B cell (primary cell): ENCODE results near the gene PSKH1. TPM values are rescaled to one million over a fixed set of nuclear protein-coding genes. Genes with fewer than 3 reads are reported as not detected.

Experiments used
- ATAC-seq: fragments of 200-7000 bp; cut with Tn5 transposase; one replicate; pipeline ENCODE4 v1.10.0; 2021; ENCODE audit warnings: low read depth, mild to moderate bottlenecking, moderate number of reproducible peaks, moderate library complexity
- CTCF ChIA-PET: fragments of 350-600 bp; sonication (Branson Sonifier 250); formaldehyde crosslinking; loops from one replicate; lab custom pipeline; 2021; ENCODE audit warnings: antibody characterized with exemption, inconsistent platforms; lab: Charles Lee
- POLR2A ChIA-PET: fragments of 350-600 bp; sonication (Branson Sonifier 250); formaldehyde crosslinking; loops from one replicate; lab custom pipeline; 2021; ENCODE audit warnings: antibody characterized with exemption; lab: Charles Lee
- DNase-seq: peaks from one replicate; pipeline ENCODE4 v3.0.0; 2013
- H2AFZ ChIP-seq: 2 replicates; pipeline ENCODE4 v1.6.1; 2012; ENCODE audit warnings: mild to moderate bottlenecking, low read depth, low read length; ENCODE audit not compliant: insufficient read depth, poor library complexity, severe bottlenecking
- H3K27ac ChIP-seq, 2 donors: 1 replicate in 1 of 2; 2 replicates in 1 of 2; pipeline ENCODE4 v1.5.1; 2012 to 2013; ENCODE audit warnings: low read length in 2 of 2, mild to moderate bottlenecking in 2 of 2, moderate library complexity in 1 of 2
- H3K27me3 ChIP-seq, 4 experiments: fragments of 200-600 bp in 1 of 4; sonication (generic) in 1 of 4; replicated peaks in 1 of 4; 1 replicate in 2 of 4; 2 replicates in 2 of 4; pipeline versions ENCODE4 v1.6.1 to v1.7.0; 2013 to 2016; ENCODE audit warnings: low read length in 3 of 4, mild to moderate bottlenecking in 2 of 4, mixed read lengths in 1 of 4, moderate library complexity in 1 of 4; ENCODE audit not compliant: insufficient read depth in 4 of 4, control insufficient read depth in 3 of 4; ENCODE audit errors: control extremely low read depth in 1 of 4
- H3K36me3 ChIP-seq, 2 experiments: replicated peaks in 1 of 2; 1 replicate in 1 of 2; 2 replicates in 1 of 2; pipeline versions ENCODE4 v1.6.1 to v1.7.1; 2013; ENCODE audit warnings: low read length in 1 of 2; ENCODE audit not compliant: insufficient read depth in 2 of 2, control insufficient read depth in 1 of 2; ENCODE audit errors: control extremely low read depth in 1 of 2, extremely low read depth in 1 of 2
- H3K4me1 ChIP-seq, 2 donors: fragments of 200-600 bp in 1 of 2; sonication (generic) in 1 of 2; 1 replicate in 1 of 2; 2 replicates in 1 of 2; pipeline versions ENCODE4 v1.5.1 to v1.6.1; 2013 to 2017; ENCODE audit warnings: low read length in 2 of 2; ENCODE audit not compliant: control insufficient read depth in 2 of 2, insufficient read depth in 2 of 2
- H3K4me2 ChIP-seq: replicated peaks from 2 replicates; pipeline ENCODE3; 2012; ENCODE audit warnings: mild to moderate bottlenecking, low read depth, low read length; ENCODE audit not compliant: poor library complexity, severe bottlenecking
- H3K4me3 ChIP-seq, 5 experiments: fragments of 200-600 bp in 1 of 5; sonication (generic) in 1 of 5; 1 replicate in 3 of 5; 2 replicates in 2 of 5; pipeline versions ENCODE4 v1.5.1 to v1.7.0; 2011 to 2016; ENCODE audit warnings: low read length in 4 of 5, mild to moderate bottlenecking in 4 of 5, low read depth in 2 of 5, control low read depth in 1 of 5, moderate library complexity in 1 of 5; ENCODE audit not compliant: insufficient read depth in 1 of 5; ENCODE audit errors: control extremely low read depth in 1 of 5, extremely low read depth in 1 of 5
- H3K79me2 ChIP-seq: fragments of 200-600 bp; sonication (generic); one replicate; pipeline ENCODE4 v1.6.0; 2016; ENCODE audit warnings: low read length; ENCODE audit not compliant: control insufficient read depth, insufficient read depth
- H3K9ac ChIP-seq: fragments of 200-600 bp; sonication (generic); 2 replicates; pipeline ENCODE4 v1.6.1; 2017; ENCODE audit warnings: mild to moderate bottlenecking, low read length, moderate library complexity
- H3K9me3 ChIP-seq, 3 donors: one replicate each; pipeline versions ENCODE4 v1.6.1 to v1.7.1; 2013; ENCODE audit warnings: low read length in 2 of 3; ENCODE audit not compliant: control insufficient read depth in 2 of 3, insufficient read depth in 1 of 3; ENCODE audit errors: control extremely low read depth in 1 of 3
- H4K20me1 ChIP-seq: 2 replicates; pipeline ENCODE4 v1.6.0; 2012; ENCODE audit warnings: mild to moderate bottlenecking, low read length; ENCODE audit not compliant: insufficient read depth, control insufficient read depth, poor library complexity, severe bottlenecking
- H3K27ac Mint-ChIP-seq: one replicate; pipeline ENCODE4 v1.8.0; 2021; ENCODE audit warnings: mixed read lengths
- H3K27me3 Mint-ChIP-seq: one replicate; pipeline ENCODE4 v1.8.0; 2021; ENCODE audit warnings: mixed read lengths
- H3K4me1 Mint-ChIP-seq: one replicate; pipeline ENCODE4 v1.8.0; 2021; ENCODE audit warnings: mixed read lengths
- H3K4me3 Mint-ChIP-seq: one replicate; pipeline ENCODE4 v1.8.0; 2021; ENCODE audit warnings: mixed read lengths
- H3K9me3 Mint-ChIP-seq: one replicate; pipeline ENCODE4 v1.8.0; 2022; ENCODE audit warnings: mixed read lengths; ENCODE audit not compliant: insufficient read depth
- EZH2 ChIP-seq: IDR thresholded peaks from 2 replicates; pipeline ENCODE4 v1.6.1; 2012; ENCODE audit warnings: borderline replicate concordance, low read depth, mild to moderate bottlenecking, moderate library complexity, low read length; ENCODE audit not compliant: insufficient read depth, poor library complexity, severe bottlenecking
- WGBS: methylation state at CpG from one replicate; pipeline ENCODE4 v1.1.5; 2013; ENCODE audit warnings: missing lambda C conversion rate; ENCODE audit not compliant: insufficient coverage; 5-methylcytosine and 5-hydroxymethylcytosine counted together
- intact Hi-C: fragments of 100-400 bp; cut with micrococcal nuclease; formaldehyde crosslinking; loops from one replicate; pipeline ENCODE4 v1.10.0; 2022
- polyA plus RNA-seq: library from polyadenylated mRNA; depleted of rRNA; stranded (reverse); fragments of >200 nt; gene quantifications from 2 replicates; pipeline ENCODE4 v1.2.3, GENCODE V29; 2012
- total RNA-seq, 2 donors: library from RNA; stranded (reverse); fragments of 120-200 nt in 1 of 2; gene quantifications; 1 replicate in 1 of 2; 2 replicates in 1 of 2; pipeline versions ENCODE4 v1.2.3 to v1.2.4, GENCODE V29; 2013 to 2022
- TF ChIP-seq, protein P1 (sequence below): fragments of 200-600 bp; IDR thresholded peaks from one replicate; pipeline ENCODE4 v1.8.0; 2022; ENCODE audit warnings: antibody characterized with exemption, mild to moderate bottlenecking

Gene PSKH1
- total and polyA plus RNA-seq, 2 donors (not counting 1 experiment from before 2014, with no cell fraction given), result 20.1 to 29.1 TPM

- DNase-seq (no peak), ATAC-seq (no peak)
- Histone ChIP-seq H3K27me3 (no peaks in the 10 kb centered on the region), H3K79me2 (peaks cover 75% of the 10 kb centered on the region), H3K4me1 (peaks cover 0 to 4% of the 10 kb centered on the region in 2 donors), H4K20me1 (peaks cover 56% of the 10 kb centered on the region), H3K4me2 (no peak overlapping the region), H3K36me3 (peaks cover 0 to 31% of the 10 kb centered on the region in 2 experiments), H3K9me3 (no peaks in the 10 kb centered on the region), H3K4me3 (no peak overlapping the region), H2AFZ (no peak overlapping the region), H3K27ac (no peak overlapping the region), H3K9ac (no peak overlapping the region)
- WGBS, result 93% methylated on average over 6 of the region's 6 CpGs
- Mint-ChIP-seq H3K4me1 (peaks cover 4% of the 10 kb centered on the region), H3K9me3 (no peaks in the 10 kb centered on the region), H3K4me3 (no peak overlapping the region), H3K27ac (no peak overlapping the region), H3K27me3 (no peaks in the 10 kb centered on the region)
- intact Hi-C loops, result no loop called here
- CTCF ChIA-PET, result interaction anchor here (1.0 kb wide), 1 partner anchor 36 kb away, joined by 3 read pairs; the partner anchor contains the start of gene NRN1L
- POLR2A ChIA-PET, result no interaction called here
- no peak for TF ChIP-seq EZH2
- TF ChIP-seq, protein P1, sequence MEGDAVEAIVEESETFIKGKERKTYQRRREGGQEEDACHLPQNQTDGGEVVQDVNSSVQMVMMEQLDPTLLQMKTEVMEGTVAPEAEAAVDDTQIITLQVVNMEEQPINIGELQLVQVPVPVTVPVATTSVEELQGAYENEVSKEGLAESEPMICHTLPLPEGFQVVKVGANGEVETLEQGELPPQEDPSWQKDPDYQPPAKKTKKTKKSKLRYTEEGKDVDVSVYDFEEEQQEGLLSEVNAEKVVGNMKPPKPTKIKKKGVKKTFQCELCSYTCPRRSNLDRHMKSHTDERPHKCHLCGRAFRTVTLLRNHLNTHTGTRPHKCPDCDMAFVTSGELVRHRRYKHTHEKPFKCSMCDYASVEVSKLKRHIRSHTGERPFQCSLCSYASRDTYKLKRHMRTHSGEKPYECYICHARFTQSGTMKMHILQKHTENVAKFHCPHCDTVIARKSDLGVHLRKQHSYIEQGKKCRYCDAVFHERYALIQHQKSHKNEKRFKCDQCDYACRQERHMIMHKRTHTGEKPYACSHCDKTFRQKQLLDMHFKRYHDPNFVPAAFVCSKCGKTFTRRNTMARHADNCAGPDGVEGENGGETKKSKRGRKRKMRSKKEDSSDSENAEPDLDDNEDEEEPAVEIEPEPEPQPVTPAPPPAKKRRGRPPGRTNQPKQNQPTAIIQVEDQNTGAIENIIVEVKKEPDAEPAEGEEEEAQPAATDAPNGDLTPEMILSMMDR, result no peak
Measured at GRCh38 chr16:67919622-67920221, 26.7 kb downstream of the PSKH1 start.

- peaks cover 0 to 20% of the 10 kb centered on the region in 2 experiments for H3K36me3 ChIP-seq
- Mint-ChIP-seq H3K9me3 (no peaks in the 10 kb centered on the region), H3K27me3 (no peaks in the 10 kb centered on the region), H3K4me3 (no peak overlapping the region), H3K27ac (no peak overlapping the region), H3K4me1 (peaks cover 20% of the 10 kb centered on the region)
- H3K4me2 ChIP-seq, result no peak overlapping the region
- no peaks in the 10 kb centered on the region for H3K27me3 ChIP-seq
- intact Hi-C loops, result no loop called here
- no peak overlapping the region for H3K9ac ChIP-seq
- H3K79me2 ChIP-seq, result peaks cover 50% of the 10 kb centered on the region
- peaks cover 40% of the 10 kb centered on the region for H4K20me1 ChIP-seq
- ChIA-PET POLR2A (no interaction called here), CTCF (interaction anchor here (0.6 kb wide), 1 partner anchor 56 kb away, joined by 3 read pairs; no protein-coding TSS in a partner anchor)
- H2AFZ ChIP-seq, result no peak overlapping the region
- H3K9me3 ChIP-seq, result no peaks in the 10 kb centered on the region
- DNase-seq, result no peak
- no peak for ATAC-seq
- H3K4me1 ChIP-seq, result peaks cover 9 to 22% of the 10 kb centered on the region in 2 donors
- 95% methylated on average over 4 of the region's 5 CpGs for WGBS
- H3K4me3 ChIP-seq, result no peak overlapping the region
- no peak overlapping the region for H3K27ac ChIP-seq
- TF ChIP-seq, protein P1, result no peak
- TF ChIP-seq EZH2, result no peak
Measured at GRCh38 chr16:67922221-67922620, 29.2 kb downstream of the PSKH1 start.
